Kidney (tissue), 22 donors: ENCODE results near the gene IFI6. TPM values are rescaled to one million over a fixed set of nuclear protein-coding genes. Genes with fewer than 3 reads are reported as not detected.

ENCODE experiments used
- DNase-seq, 5 donors: peaks; one replicate each; pipeline ENCODE4 v3.0.0-alpha.2; 2013 to 2020
- FAIRE-seq: peaks from 2 replicates; lab custom pipeline; 2012; peaks lifted over from hg19 to GRCh38; lab: Jason Lieb, UNC
- H3K27ac ChIP-seq, 2 donors: one replicate each; pipeline ENCODE4 v1.7.0; 2013; ENCODE audit warnings: low read depth in 2 of 2, low read length in 2 of 2, inconsistent platforms in 1 of 2
- H3K27me3 ChIP-seq: one replicate; pipeline ENCODE4 v1.7.1; 2013; ENCODE audit warnings: low read length, inconsistent platforms; ENCODE audit not compliant: control insufficient read depth, insufficient read depth
- H3K36me3 ChIP-seq, 3 donors: one replicate each; pipeline versions ENCODE4 v1.7.0 to v1.7.1; 2013; ENCODE audit warnings: low read length in 3 of 3, control low read depth in 1 of 3, inconsistent platforms in 1 of 3; ENCODE audit not compliant: insufficient read depth in 3 of 3, control insufficient read depth in 2 of 3
- H3K4me1 ChIP-seq, 3 donors: one replicate each; pipeline versions ENCODE4 v1.7.0 to v1.7.1; 2013; ENCODE audit warnings: low read length in 3 of 3, inconsistent platforms in 1 of 3, low read depth in 1 of 3; ENCODE audit not compliant: control insufficient read depth in 2 of 3, insufficient read depth in 2 of 3
- H3K4me3 ChIP-seq, 3 donors: one replicate each; pipeline versions ENCODE4 v1.7.0 to v1.8.1; 2013; ENCODE audit warnings: low read length in 3 of 3, control low read depth in 1 of 3, inconsistent platforms in 1 of 3
- H3K9ac ChIP-seq, 3 donors: one replicate each; pipeline versions ENCODE4 v1.7.0 to v1.7.1; 2013; ENCODE audit warnings: low read length in 3 of 3, control low read depth in 1 of 3, inconsistent platforms in 1 of 3
- H3K9me3 ChIP-seq, 3 donors: one replicate each; pipeline versions ENCODE4 v1.7.0 to v1.7.1; 2013; ENCODE audit warnings: low read length in 3 of 3, control low read depth in 1 of 3, inconsistent platforms in 1 of 3; ENCODE audit not compliant: control insufficient read depth in 2 of 3, insufficient read depth in 1 of 3
- intact Hi-C: fragments of 100-400 bp; cut with DNase I; formaldehyde crosslinking; loops from one replicate; pipeline ENCODE4 v1.11.1; 2022
- long read RNA-seq, 10 donors: library from polyadenylated mRNA in 1 of 10; unstranded in 1 of 10; transcript quantifications; one replicate each; pipeline ENCODE4 v2.0.0 and lab custom pipeline, GENCODE V29; 2021 to 2026
- polyA plus RNA-seq: library from polyadenylated mRNA; stranded (reverse); fragments of 350-450 nt; fragmentation: Illumina TruSeq; extraction: RNeasy Lipid Tissue Mini Kit (QIAGEN cat#74804); gene quantifications from one replicate; pipeline ENCODE4 v1.2.3, GENCODE V29; 2014; ENCODE audit warnings: low read depth, low replicate concordance; ENCODE audit not compliant: insufficient read depth
- total RNA-seq: library from RNA; stranded (reverse); fragmentation: NEBNext Ultra II Directional; extraction: Animal tissue kit (Norgen Biotek cat#: 25700); gene quantifications from one replicate; pipeline ENCODE4 v1.2.1, GENCODE V29; 2021
- TF ChIP-seq, protein P1 (sequence below): IDR thresholded peaks from 3 replicates; pipeline ENCODE4 v1.5.1; 2012; ENCODE audit warnings: mild to moderate bottlenecking, moderate library complexity, borderline replicate concordance; ENCODE audit not compliant: insufficient read depth; ENCODE audit errors: extremely low read depth
- donor health status: control.
- donor health status: control.
- donor health status: control.
- donor health status: control.
- donor health status: control.
- donor health status: DM: yes; HTN: yes; CAD: no.
- donor health status: Normal renal cell carcinoma (clear cell type).

IFI6 gene
- total RNA-seq (69.5 TPM), polyA plus RNA-seq (148 TPM)
- long read RNA-seq, donor 1, transcript IFI6-202 (5 exons, 841 nt) = major isoform, 13 of 16 reads
- long read RNA-seq, donor 1, partial matches to known transcripts = 0 of 16 reads
- long read RNA-seq, donor 1, other reads (novel, unspliced or antisense) = 0 of 16 reads
- long read RNA-seq, donor 2, transcript IFI6-202 (5 exons, 841 nt) = major isoform, 14 of 39 reads
- long read RNA-seq, donor 2, transcript IFI6-203 (5 exons, 828 nt) = minor isoform, 5 of 39 reads
- long read RNA-seq, donor 2, partial matches to known transcripts = 20 of 39 reads
- long read RNA-seq, donor 2, other reads (novel, unspliced or antisense) = 0 of 39 reads
- long read RNA-seq, donor 3, transcript IFI6-202 (5 exons, 841 nt) = major isoform, 25 of 76 reads
- long read RNA-seq, donor 3, partial matches to known transcripts = 51 of 76 reads
- long read RNA-seq, donor 3, other reads (novel, unspliced or antisense) = 0 of 76 reads
- long read RNA-seq, donor 4, transcript IFI6-202 (5 exons, 841 nt) = major isoform, 14 of 46 reads
- long read RNA-seq, donor 4, partial matches to known transcripts = 31 of 46 reads
- long read RNA-seq, donor 4, other reads (novel, unspliced or antisense) = 0 of 46 reads
- long read RNA-seq, donor 5, partial matches to known transcripts = 6 of 7 reads
- long read RNA-seq, donor 5, other reads (novel, unspliced or antisense) = 0 of 7 reads
- long read RNA-seq, donor 6, transcript IFI6-202 (5 exons, 841 nt) = major isoform, 11 of 11 reads
- long read RNA-seq, donor 6, partial matches to known transcripts = 0 of 11 reads
- long read RNA-seq, donor 6, other reads (novel, unspliced or antisense) = 0 of 11 reads
- long read RNA-seq, donor 7, transcript IFI6-203 (5 exons, 828 nt) = minor isoform, 5 of 47 reads
- long read RNA-seq, donor 7, transcript IFI6-202 (5 exons, 841 nt) = major isoform, 40 of 47 reads
- long read RNA-seq, donor 7, partial matches to known transcripts = 2 of 47 reads
- long read RNA-seq, donor 7, other reads (novel, unspliced or antisense) = 0 of 47 reads
- long read RNA-seq, donor 8, transcript IFI6-202 (5 exons, 841 nt) = major isoform, 28 of 28 reads
- long read RNA-seq, donor 8, partial matches to known transcripts = 0 of 28 reads
- long read RNA-seq, donor 8, other reads (novel, unspliced or antisense) = 0 of 28 reads
- long read RNA-seq, donor 9, transcript IFI6-202 (5 exons, 841 nt) = major isoform, 21 of 55 reads
- long read RNA-seq, donor 9, partial matches to known transcripts = 30 of 55 reads
- long read RNA-seq, donor 9, other reads (novel, unspliced or antisense) = 0 of 55 reads
- long read RNA-seq, donor 10, transcript IFI6-202 (5 exons, 841 nt) = major isoform, 22 of 101 reads
- long read RNA-seq, donor 10, partial matches to known transcripts = 75 of 101 reads
- long read RNA-seq, donor 10, other reads (novel, unspliced or antisense) = 0 of 101 reads

GRCh38 chr1:27671964-27672749 is at the start of gene IFI6:
TSS of gene IFI6 (minus strand) at chr1:27672192. CDS start at chr1:27669314, 2,878 bp downstream.
- TF ChIP-seq, protein P1, sequence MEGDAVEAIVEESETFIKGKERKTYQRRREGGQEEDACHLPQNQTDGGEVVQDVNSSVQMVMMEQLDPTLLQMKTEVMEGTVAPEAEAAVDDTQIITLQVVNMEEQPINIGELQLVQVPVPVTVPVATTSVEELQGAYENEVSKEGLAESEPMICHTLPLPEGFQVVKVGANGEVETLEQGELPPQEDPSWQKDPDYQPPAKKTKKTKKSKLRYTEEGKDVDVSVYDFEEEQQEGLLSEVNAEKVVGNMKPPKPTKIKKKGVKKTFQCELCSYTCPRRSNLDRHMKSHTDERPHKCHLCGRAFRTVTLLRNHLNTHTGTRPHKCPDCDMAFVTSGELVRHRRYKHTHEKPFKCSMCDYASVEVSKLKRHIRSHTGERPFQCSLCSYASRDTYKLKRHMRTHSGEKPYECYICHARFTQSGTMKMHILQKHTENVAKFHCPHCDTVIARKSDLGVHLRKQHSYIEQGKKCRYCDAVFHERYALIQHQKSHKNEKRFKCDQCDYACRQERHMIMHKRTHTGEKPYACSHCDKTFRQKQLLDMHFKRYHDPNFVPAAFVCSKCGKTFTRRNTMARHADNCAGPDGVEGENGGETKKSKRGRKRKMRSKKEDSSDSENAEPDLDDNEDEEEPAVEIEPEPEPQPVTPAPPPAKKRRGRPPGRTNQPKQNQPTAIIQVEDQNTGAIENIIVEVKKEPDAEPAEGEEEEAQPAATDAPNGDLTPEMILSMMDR = peak; percentile 43
- Histone ChIP-seq H3K9me3 (no peaks in the 10 kb centered on the region), H3K27me3 (no peaks in the 10 kb centered on the region), H3K36me3 (no peaks in the 10 kb centered on the region), H3K4me3 (peak within 1 kb of the TSS; percentile 70 to 84 (median 73)), H3K27ac (peak within 1 kb of the TSS; percentile 47 to 60), H3K9ac (peak within 1 kb of the TSS; percentile 51 to 82 (median 52)), H3K4me1 (peaks cover 0 to 9% (median 7%) of the 10 kb centered on the region in 3 donors)
- intact Hi-C loops = no loop called here
- FAIRE-seq (peak; percentile 94), DNase-seq (peak; percentile 90 to 99 (median 94))

DNA sequence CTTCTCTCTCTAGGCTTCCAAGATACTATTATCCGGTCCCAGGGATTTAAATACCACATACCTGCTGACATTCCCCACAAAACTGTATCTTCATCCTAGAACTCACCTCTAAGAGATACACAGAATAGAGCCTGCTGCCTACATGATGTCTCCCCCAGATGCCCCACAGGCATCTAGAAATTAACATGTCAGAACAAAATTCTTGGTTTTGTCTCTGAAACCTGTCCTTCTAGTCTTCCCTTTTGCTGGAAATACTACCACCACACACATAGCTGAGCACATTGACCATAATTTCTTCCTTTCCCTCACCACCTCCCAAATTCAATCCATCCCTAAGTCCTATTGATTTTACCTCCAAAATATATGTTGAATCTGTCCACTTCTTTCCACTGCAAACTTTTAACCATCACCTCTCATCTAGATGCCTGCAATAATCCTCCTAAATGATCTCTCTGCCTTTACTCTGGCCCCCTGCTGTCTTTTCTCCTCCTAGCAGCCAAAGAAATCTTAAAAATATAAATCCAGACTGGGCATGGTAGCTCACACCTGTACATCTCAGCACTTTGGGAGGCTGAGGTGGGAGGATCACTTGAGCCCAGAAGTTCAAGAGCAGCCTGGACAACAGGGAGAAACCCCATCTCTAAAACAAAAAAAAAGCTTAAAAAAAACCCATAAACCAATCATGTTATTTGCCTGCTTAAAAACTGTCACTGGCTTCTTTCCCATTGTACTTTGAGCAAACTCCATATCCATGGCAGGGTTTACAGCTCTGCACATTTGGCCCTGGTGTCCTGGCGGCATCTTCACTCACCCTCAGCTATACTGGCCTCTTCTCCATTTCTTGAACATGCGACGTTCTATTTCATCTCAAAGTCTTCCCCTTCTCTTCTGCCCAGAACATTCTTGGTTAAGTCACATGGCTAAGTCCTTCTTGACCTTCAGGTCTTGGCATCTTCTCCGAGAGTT is 47.6 kb upstream of the IFI6 start:
- DNase-seq (no peak), FAIRE-seq (no peak)
- H3K27ac ChIP-seq = no peak overlapping the region
- H3K36me3 ChIP-seq = no peaks in the 10 kb centered on the region
- TF ChIP-seq, protein P1 = no peak
- no peaks in the 10 kb centered on the region for H3K4me1 ChIP-seq
- H3K9ac ChIP-seq = no peak overlapping the region
- intact Hi-C loops = no loop called here
- H3K27me3 ChIP-seq = no peaks in the 10 kb centered on the region
- H3K4me3 ChIP-seq = no peak overlapping the region
- peaks cover 0 to 7% (median 0%) of the 10 kb centered on the region in 3 donors for H3K9me3 ChIP-seq
